Hepatocyte (in vitro differentiated cells): ENCODE measurements around the gene FAM53B.

Experiments used
- CTCF ChIP-seq: fragments of 200-600 bp; sonication (generic); IDR thresholded peaks from 2 replicates; pipeline ENCODE4 v1.5.1; 2016; ENCODE audit warnings: antibody characterized with exemption, mild to moderate bottlenecking; ENCODE audit not compliant: poor library complexity
- EZH2 ChIP-seq: fragments of 200-600 bp; sonication (generic); IDR thresholded peaks from 2 replicates; pipeline ENCODE4 v1.6.1; 2016; ENCODE audit warnings: antibody characterized with exemption, mild to moderate bottlenecking, borderline replicate concordance
- EZH2phosphoT487 ChIP-seq: fragments of 200-600 bp; sonication (generic); IDR thresholded peaks from one replicate; pipeline ENCODE4 v1.6.1; 2018; ENCODE audit warnings: antibody characterized with exemption, mild to moderate bottlenecking, low read depth, moderate library complexity; ENCODE audit not compliant: unreplicated experiment, severe bottlenecking

GRCh38 chr10:124747745-124748144 lies 3.6 kb upstream of the FAM53B start:
- TF ChIP-seq CTCF (no peak), EZH2phosphoT487 (no peak), EZH2 (no peak)
